ENCODE results near the gene CUX1.

GRCh38 chr7:102101926-102102325 is 284.5 kb downstream of the CUX1 start:
- TF ChIP-seq CTCF (IDR thresholded peaks at IDR 0.05; ENCODE audit: low read depth, low read length, poor library complexity, severe bottlenecking) (no peak), EZH2phosphoT487 (IDR thresholded peaks at IDR 0.05; ENCODE audit: borderline replicate concordance, low read length) (no peak)
